GM18508 (cell line): ENCODE measurements around the gene GFM1.
A peak's percentile ranks its signal among the peaks of the same experiment; 100 is the strongest.

ENCODE experiments used
- ATAC-seq: cut with Tn5 transposase; IDR thresholded peaks from one replicate; pipeline ENCODE4 v1.9.1; 2021; ENCODE audit warnings: moderate number of reproducible peaks; ENCODE audit not compliant: insufficient read depth, unreplicated experiment

GFM1 gene

GRCh38 chr3:158722108-158722507 lies 77.8 kb downstream of the GFM1 start:
- ATAC-seq, result no peak

- ATAC-seq, result no peak
Observed at GRCh38 chr3:158723991-158724390, 79.7 kb downstream of the GFM1 start.

GRCh38 chr3:158725348-158726011 lies 81.2 kb downstream of the GFM1 start:
- no peak for ATAC-seq

GRCh38 chr3:158727206-158728060 lies 83.1 kb downstream of the GFM1 start:
- peak; percentile 59 for ATAC-seq

GRCh38 chr3:158728061-158728377 lies 83.7 kb downstream of the GFM1 start:
- no peak for ATAC-seq

GRCh38 chr3:158728851-158729250 lies 84.5 kb downstream of the GFM1 start:
- no peak for ATAC-seq

- no peak for ATAC-seq
Observed at GRCh38 chr3:158731486-158731885, 87.2 kb downstream of the GFM1 start.

GRCh38 chr3:158731938-158732855 lies 87.9 kb downstream of the GFM1 start, which contains the start of gene RARRES1:
Gene RARRES1 (minus strand): TSS chr3:158732457. CDS start chr3:158732415, 42 bp downstream.
- ATAC-seq, result peak; percentile 55

GRCh38 chr3:158732856-158733200 lies 88.5 kb downstream of the GFM1 start:
- no peak for ATAC-seq

- ATAC-seq, result no peak
Observed at GRCh38 chr3:158733656-158734055, 89.3 kb downstream of the GFM1 start.

- ATAC-seq, result no peak
Observed at GRCh38 chr3:158735296-158736033, 91.1 kb downstream of the GFM1 start.

- no peak for ATAC-seq
Observed at GRCh38 chr3:158737410-158737809, 93.1 kb downstream of the GFM1 start.

- no peak for ATAC-seq
Observed at GRCh38 chr3:158737976-158738615, 93.8 kb downstream of the GFM1 start.

- ATAC-seq, result no peak
Observed at GRCh38 chr3:158738653-158739052, 94.3 kb downstream of the GFM1 start.

GRCh38 chr3:158739078-158739477 lies 94.8 kb downstream of the GFM1 start:
- no peak for ATAC-seq

GRCh38 chr3:158739661-158740060 lies 95.3 kb downstream of the GFM1 start:
- no peak for ATAC-seq
